GM06990 (cell line): ENCODE measurements around the gene GDF10.

Experiments used
- DNase-seq: peaks from one replicate; pipeline ENCODE4 v3.0.0-alpha.2; 2011; ENCODE audit not compliant: insufficient read length; ENCODE audit errors: extremely low read depth
- H3K27me3 ChIP-seq: replicated peaks from 2 replicates; pipeline ENCODE4 v1.6.0; 2011; ENCODE audit warnings: low read length; ENCODE audit not compliant: control insufficient read depth, insufficient read depth
- H3K36me3 ChIP-seq: 2 replicates; pipeline ENCODE4 v1.5.1; 2011; ENCODE audit warnings: low read length; ENCODE audit not compliant: control insufficient read depth, insufficient read depth
- H3K4me3 ChIP-seq: replicated peaks from 2 replicates; pipeline ENCODE4 v1.5.1; 2011; ENCODE audit warnings: low read depth, mild to moderate bottlenecking, control low read depth, low read length
- TF ChIP-seq, protein P1 (sequence below): IDR thresholded peaks from 2 replicates; pipeline ENCODE4 v1.5.1; 2011; ENCODE audit warnings: low read length, control low read depth, mild to moderate bottlenecking, inconsistent platforms; ENCODE audit not compliant: insufficient read depth, poor library complexity, severe bottlenecking

Gene GDF10

DNA sequence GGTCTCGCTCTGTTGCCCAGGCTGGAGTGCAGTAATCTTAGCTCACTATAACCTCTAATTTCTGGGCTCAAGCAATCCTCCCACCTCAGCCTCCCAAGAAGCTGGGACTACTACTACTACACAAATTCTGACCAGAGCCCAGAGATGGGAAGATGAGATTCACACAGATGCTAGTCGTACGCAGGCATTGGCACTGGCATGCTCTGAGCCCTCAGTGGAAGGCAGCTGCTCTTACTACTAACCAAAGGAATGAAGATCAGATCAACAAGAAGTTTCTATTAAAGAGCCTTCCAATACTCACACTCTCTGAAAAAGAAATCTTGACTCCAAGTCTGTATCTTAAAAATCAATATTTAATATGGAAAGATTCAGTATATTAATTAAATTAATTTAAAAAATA is 32.9 kb downstream of the GDF10 start:
- TF ChIP-seq, protein P1, sequence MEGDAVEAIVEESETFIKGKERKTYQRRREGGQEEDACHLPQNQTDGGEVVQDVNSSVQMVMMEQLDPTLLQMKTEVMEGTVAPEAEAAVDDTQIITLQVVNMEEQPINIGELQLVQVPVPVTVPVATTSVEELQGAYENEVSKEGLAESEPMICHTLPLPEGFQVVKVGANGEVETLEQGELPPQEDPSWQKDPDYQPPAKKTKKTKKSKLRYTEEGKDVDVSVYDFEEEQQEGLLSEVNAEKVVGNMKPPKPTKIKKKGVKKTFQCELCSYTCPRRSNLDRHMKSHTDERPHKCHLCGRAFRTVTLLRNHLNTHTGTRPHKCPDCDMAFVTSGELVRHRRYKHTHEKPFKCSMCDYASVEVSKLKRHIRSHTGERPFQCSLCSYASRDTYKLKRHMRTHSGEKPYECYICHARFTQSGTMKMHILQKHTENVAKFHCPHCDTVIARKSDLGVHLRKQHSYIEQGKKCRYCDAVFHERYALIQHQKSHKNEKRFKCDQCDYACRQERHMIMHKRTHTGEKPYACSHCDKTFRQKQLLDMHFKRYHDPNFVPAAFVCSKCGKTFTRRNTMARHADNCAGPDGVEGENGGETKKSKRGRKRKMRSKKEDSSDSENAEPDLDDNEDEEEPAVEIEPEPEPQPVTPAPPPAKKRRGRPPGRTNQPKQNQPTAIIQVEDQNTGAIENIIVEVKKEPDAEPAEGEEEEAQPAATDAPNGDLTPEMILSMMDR = no peak
- DNase-seq = no peak
- peaks cover 1% of the 10 kb centered on the region; the same call in 1 of the 2 replicates for H3K27me3 ChIP-seq
- no peak overlapping the region for H3K4me3 ChIP-seq
- H3K36me3 ChIP-seq = no peaks in the 10 kb centered on the region

DNA sequence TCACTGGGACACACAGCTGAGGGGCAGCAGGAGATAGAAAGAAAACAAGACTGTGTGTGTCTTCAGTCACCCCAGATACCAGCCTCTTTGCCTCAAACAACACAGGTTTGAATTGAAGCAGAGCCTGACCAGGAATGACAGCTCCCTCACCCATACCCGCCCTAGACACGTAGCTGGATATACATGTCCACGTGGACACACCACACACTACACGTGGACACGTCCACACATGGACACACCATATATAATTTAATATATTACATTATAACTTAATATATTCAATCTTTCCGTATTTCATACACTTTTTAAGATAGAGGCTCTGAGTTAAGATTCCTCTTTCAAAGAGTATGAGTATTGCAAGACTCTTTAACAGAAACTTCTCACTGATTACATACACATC is 33.5 kb downstream of the GDF10 start:
- Histone ChIP-seq H3K4me3 (no peak overlapping the region), H3K27me3 (peaks cover 1% of the 10 kb centered on the region; the same call in 1 of the 2 replicates), H3K36me3 (no peaks in the 10 kb centered on the region)
- TF ChIP-seq, protein P1 = no peak
- no peak for DNase-seq

DNA sequence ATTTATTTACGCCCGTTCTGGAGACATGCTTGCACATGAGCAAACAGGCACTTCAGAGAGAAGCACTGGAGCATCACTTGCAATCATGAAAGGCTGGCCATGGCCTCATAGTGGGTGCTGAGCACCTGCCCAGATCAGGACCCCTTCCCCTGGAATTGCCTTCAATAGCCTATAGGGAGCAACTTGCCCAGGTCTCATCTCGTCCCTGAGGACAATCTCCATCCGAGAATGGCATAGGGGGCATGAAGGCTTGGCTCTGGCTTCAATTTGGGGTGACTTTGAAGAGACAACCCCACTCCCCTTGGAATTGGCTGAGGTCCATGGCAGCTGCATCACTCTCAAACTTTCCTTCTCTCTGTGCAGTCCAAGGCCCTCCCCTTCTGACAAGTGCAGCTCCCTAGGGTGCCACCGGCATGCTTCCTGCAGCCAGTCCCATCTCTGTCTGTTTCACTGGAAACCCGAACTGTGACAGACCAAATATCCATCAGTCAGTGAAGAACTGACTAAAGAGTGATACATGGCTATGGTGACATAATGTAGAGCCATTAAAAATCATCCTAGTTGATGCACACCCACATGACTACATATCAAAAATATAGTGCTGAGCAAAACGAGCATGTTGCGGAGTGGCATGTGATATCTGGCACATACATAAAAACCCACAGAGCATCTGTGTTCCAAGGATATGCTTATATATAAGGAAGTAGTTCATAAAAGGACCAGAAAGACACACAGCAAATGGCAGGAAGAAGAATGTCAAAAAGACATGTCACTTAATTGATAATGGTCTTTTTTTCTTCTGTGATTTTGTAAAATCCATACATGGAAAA is 34.7 kb downstream of the GDF10 start:
- Histone ChIP-seq H3K4me3 (no peak overlapping the region), H3K27me3 (peaks cover 1% of the 10 kb centered on the region; the same call in 1 of the 2 replicates), H3K36me3 (no peaks in the 10 kb centered on the region)
- TF ChIP-seq, protein P1 = no peak
- no peak for DNase-seq

DNA sequence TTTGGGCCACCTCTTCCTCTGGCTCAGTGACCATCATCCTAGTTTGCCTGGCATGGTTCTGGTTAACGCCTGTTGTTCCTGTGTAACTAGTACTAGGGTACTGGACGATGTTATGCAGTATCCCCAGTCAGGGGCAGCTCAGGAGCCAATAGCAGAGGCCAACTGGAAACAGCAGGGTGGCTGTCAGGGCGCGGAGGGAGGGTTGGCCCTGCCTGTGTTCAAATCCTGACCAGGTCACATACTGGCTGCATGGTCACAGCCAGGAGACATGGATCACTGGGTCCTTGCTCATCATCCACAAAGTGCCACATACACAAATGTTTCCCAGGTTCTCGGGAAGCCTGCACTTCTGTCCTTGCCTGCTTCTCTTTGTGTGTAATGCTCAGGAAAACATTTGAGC is 35.9 kb downstream of the GDF10 start:
- DNase-seq = no peak
- TF ChIP-seq, protein P1 = no peak
- H3K36me3 ChIP-seq = no peaks in the 10 kb centered on the region

DNA sequence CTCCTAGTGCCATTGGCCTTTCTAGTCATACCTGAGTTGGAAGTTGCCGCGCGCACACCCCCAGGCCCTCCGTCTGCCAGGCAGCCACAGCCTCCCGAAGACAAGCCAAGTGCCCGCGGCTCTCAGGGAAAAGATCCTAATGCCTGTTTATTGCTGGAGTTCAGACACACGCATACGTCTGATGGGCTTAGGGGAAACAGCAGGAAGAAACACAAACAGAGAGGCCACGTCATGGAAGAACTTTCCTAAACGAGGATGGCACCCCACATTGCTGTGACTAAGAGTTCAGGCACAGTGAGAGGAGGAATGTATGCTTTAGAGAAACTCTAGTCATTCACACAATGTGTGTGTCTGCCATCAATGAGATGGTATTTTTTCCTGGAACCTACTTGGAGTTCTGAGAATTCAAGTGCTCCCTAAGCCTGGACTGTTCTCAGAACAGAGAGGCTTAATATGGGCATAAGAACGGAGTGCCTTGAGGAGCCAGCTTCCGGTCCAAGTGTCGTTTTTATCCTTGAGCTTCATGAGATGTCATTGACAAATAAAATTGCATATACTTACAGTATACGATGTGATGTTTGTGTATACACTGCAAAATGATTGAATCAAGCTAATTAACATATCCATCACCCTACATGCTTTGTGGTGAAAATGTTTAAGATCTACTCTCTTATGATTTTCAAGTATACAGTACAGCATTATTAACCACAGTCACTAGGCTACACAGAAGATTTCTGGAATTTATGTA is 36.6 kb downstream of the GDF10 start:
- no peak overlapping the region for H3K4me3 ChIP-seq
- peaks cover 1% of the 10 kb centered on the region; the same call in 1 of the 2 replicates for H3K27me3 ChIP-seq
- TF ChIP-seq, protein P1 = no peak
- DNase-seq = no peak
- no peaks in the 10 kb centered on the region for H3K36me3 ChIP-seq

More for the DNA sequence above, 35.9 kb downstream of the GDF10 start:
- peaks cover 1% of the 10 kb centered on the region; the same call in 1 of the 2 replicates for H3K27me3 ChIP-seq
- no peak overlapping the region for H3K4me3 ChIP-seq
